ENCODE measurements around the gene CMC4. TPM values are rescaled to one million over a fixed set of nuclear protein-coding genes. Genes with fewer than 3 reads are reported as not detected.
A peak's percentile ranks its signal among the peaks of the same experiment; 100 is the strongest.

CMC4 gene
- total and polyA plus RNA-seq, 9 of the 15 experiments (the other 6 are each of a cell fraction or from before 2014, with no cell fraction given), result 3.5 to 16.9 (median 8.2) TPM

DNA sequence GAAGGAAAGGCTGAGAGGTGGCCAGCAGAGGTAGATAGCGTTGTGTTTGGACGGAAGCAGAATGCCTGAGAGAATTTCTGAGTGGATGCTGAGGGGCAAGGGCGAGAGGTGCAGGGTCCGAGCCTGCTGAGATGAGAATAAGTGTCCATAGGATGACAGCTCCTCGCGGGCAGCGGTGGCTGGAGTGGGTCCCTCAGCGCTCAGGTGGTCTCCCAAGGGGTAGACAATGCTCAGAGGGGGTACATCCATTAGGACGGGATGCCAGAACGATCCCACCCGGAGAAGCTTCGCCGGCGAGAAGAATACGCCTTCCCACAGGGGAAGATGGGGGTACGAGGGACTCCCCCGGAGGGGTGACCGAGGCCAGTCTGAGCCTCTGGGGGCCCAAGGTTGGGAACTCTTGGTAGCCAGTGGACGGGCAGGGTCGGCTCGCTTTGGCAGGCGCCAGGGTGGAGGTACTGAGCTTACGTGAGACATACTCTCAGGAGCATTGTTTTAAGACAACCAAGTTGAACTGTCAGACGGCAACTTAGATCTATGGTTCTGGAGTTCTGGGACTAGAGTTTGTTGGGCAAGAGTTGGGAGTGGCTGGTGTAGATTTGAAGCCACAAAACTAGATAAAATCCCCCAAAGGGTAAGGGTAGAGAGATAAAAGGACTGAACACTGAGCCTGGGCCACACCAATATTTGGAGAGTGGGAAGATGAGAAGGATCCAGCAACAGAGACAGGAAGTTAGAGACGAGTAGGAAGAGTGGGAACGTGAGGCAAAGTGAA, 16.2 kb upstream of the CMC4 start:
- CTCF ChIA-PET (ENCODE audit: low intra/inter-chr PET ratio), result no interaction called here
- Histone ChIP-seq H3K4me1 (replicated peaks in 1 of 2; ENCODE audit: control insufficient read depth in 2 of 2, insufficient read depth in 2 of 2, low read length in 2 of 2) (peaks cover 13% of the 10 kb centered on the region in 2 experiments), H3K36me3 (ENCODE audit: control insufficient read depth, insufficient read depth, low read length) (peaks cover 48% of the 10 kb centered on the region; the same call in 2 of the 3 replicates), H3K27ac (ENCODE audit: extremely low read depth, low read depth, low read length) (no peak overlapping the region), H3K9me3 (replicated peaks; ENCODE audit: control insufficient read depth, insufficient read depth, low read depth, low read length) (no peaks in the 10 kb centered on the region), H3K27me3 (ENCODE audit: control insufficient read depth in 2 of 2, insufficient read depth in 2 of 2, low read length in 2 of 2) (no peaks in the 10 kb centered on the region), H3K9me1 (ENCODE audit: control insufficient read depth, insufficient read depth, low read length) (peaks cover 10% of the 10 kb centered on the region), H3K79me2 (ENCODE audit: control insufficient read depth, insufficient read depth, low read length) (no peaks in the 10 kb centered on the region), H3K9ac (ENCODE audit: insufficient read depth in 1 of 2, low read depth in 2 of 2, low read length in 2 of 2) (peak overlapping the region in 1 of 2 experiments; percentile 81; a peak in 2 of 4 replicates), H2AFZ (ENCODE audit: low read depth, low read length) (no peak overlapping the region), H3K4me3 (no peak overlapping the region), H4K20me1 (replicated peaks; ENCODE audit: control insufficient read depth, insufficient read depth, low read length) (no peaks in the 10 kb centered on the region), H3K4me2 (ENCODE audit: insufficient read depth, low read length) (peak overlapping the region; percentile 21; the same call in 1 of the 2 replicates)
- intact Hi-C loops (cut with micrococcal nuclease) (loop anchor here (2.0 kb wide), 1 partner anchor 106 kb away; no protein-coding TSS in a partner anchor), in situ Hi-C loops (cut with MboI) (no loop called here)
- no TSS peak for BruUV-seq (replicated peaks)
- FAIRE-seq (peak; percentile 64), ATAC-seq (peak; percentile 58), DNase-seq (ENCODE audit: extremely low read depth in 1 of 4, low spot score in 3 of 4) (peak in 2 of 4 experiments; percentile 17 to 49)
- 63% methylated on average over 14 of the region's 26 CpGs for WGBS (ENCODE audit: insufficient coverage, low coverage, missing lambda C conversion rate)
- POLR2A ChIA-PET, result interaction anchor here (1.0 kb wide), 1 partner anchor 11 kb away, joined by 3 read pairs; no protein-coding TSS in a partner anchor
- TF ChIP-seq JUNB (CRISPR knock-in tag; conservative IDR thresholded peaks at IDR 0.05) (no peak), TAL1 (IDR thresholded peaks at IDR 0.05) (peak; percentile 58), GTF2E2 (tag; IDR thresholded peaks at IDR 0.05) (no peak), ARID2 (IDR thresholded peaks at IDR 0.05) (no peak), ZC3H11A (IDR thresholded peaks at IDR 0.05; ENCODE audit: low read depth, low read length) (no peak), PRPF4 (IDR thresholded peaks at IDR 0.05; ENCODE audit: insufficient read depth, low read depth, low read length, poor library complexity, severe bottlenecking) (no peak), SMARCE1 (IDR thresholded peaks at IDR 0.05) (peak; percentile 31; the same call in 1 of the 2 replicates), TEAD4 (IDR thresholded peaks at IDR 0.05; ENCODE audit: low read length) (peak; percentile 73; the same call in 1 of the 2 replicates), TEAD4 (CRISPR knock-in tag; IDR thresholded peaks at IDR 0.05; ENCODE audit: borderline replicate concordance) (no peak), BRD9 (IDR thresholded peaks at IDR 0.05; ENCODE audit: low read depth, partially characterized antibody) (no peak), TCF3 (CRISPR knock-in tag; IDR thresholded peaks at IDR 0.05) (peak; percentile 63), TSC22D4 (tag; IDR thresholded peaks at IDR 0.05) (no peak), POLR2AphosphoS2 (IDR thresholded peaks at IDR 0.05; ENCODE audit: low read length) (no peak), SAFB (IDR thresholded peaks at IDR 0.05; ENCODE audit: borderline replicate concordance, low read depth, low read length) (no peak), CBFA2T3 (IDR thresholded peaks at IDR 0.05) (peak; percentile 72)
- TF ChIP-seq, protein P1, sequence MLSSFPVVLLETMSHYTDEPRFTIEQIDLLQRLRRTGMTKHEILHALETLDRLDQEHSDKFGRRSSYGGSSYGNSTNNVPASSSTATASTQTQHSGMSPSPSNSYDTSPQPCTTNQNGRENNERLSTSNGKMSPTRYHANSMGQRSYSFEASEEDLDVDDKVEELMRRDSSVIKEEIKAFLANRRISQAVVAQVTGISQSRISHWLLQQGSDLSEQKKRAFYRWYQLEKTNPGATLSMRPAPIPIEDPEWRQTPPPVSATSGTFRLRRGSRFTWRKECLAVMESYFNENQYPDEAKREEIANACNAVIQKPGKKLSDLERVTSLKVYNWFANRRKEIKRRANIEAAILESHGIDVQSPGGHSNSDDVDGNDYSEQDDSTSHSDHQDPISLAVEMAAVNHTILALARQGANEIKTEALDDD (IDR thresholded peaks at IDR 0.05), result peak; percentile 43; the same call in 1 of the 2 replicates
- TF ChIP-seq, protein P2, sequence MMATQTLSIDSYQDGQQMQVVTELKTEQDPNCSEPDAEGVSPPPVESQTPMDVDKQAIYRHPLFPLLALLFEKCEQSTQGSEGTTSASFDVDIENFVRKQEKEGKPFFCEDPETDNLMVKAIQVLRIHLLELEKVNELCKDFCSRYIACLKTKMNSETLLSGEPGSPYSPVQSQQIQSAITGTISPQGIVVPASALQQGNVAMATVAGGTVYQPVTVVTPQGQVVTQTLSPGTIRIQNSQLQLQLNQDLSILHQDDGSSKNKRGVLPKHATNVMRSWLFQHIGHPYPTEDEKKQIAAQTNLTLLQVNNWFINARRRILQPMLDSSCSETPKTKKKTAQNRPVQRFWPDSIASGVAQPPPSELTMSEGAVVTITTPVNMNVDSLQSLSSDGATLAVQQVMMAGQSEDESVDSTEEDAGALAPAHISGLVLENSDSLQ (IDR thresholded peaks at IDR 0.05), result 0 out of 2 replicates have a peak, but pooled peaks have one; percentile 19
- TF ChIP-seq, protein P3, sequence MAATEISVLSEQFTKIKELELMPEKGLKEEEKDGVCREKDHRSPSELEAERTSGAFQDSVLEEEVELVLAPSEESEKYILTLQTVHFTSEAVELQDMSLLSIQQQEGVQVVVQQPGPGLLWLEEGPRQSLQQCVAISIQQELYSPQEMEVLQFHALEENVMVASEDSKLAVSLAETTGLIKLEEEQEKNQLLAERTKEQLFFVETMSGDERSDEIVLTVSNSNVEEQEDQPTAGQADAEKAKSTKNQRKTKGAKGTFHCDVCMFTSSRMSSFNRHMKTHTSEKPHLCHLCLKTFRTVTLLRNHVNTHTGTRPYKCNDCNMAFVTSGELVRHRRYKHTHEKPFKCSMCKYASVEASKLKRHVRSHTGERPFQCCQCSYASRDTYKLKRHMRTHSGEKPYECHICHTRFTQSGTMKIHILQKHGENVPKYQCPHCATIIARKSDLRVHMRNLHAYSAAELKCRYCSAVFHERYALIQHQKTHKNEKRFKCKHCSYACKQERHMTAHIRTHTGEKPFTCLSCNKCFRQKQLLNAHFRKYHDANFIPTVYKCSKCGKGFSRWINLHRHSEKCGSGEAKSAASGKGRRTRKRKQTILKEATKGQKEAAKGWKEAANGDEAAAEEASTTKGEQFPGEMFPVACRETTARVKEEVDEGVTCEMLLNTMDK (IDR thresholded peaks at IDR 0.05; ENCODE audit: borderline replicate concordance, insufficient read depth, low read depth, low read length, poor library complexity, severe bottlenecking), result no peak
- TF ChIP-seq, protein P4, sequence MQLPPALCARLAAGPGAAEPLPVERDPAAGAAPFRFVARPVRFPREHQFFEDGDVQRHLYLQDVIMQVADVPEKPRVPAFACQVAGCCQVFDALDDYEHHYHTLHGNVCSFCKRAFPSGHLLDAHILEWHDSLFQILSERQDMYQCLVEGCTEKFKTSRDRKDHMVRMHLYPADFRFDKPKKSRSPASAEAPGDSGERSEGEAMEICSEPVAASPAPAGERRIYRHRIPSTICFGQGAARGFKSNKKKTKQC (CRISPR knock-in tag; IDR thresholded peaks at IDR 0.05), result no peak
